Neuronal stem cell (in vitro differentiated cells): ENCODE data around the gene CDH15.

Experiments
- DNase-seq: peaks from one replicate; pipeline ENCODE4 v3.0.0-alpha.2; 2013; ENCODE audit warnings: low spot score
- H2AFZ ChIP-seq: one replicate; pipeline ENCODE4 v1.6.1; 2013; ENCODE audit warnings: mild to moderate bottlenecking, low read length, inconsistent platforms
- H2AK5ac ChIP-seq: 2 replicates; pipeline ENCODE4 v1.6.1; 2013; ENCODE audit warnings: low read depth, mild to moderate bottlenecking, inconsistent platforms, low read length, moderate library complexity, mixed read lengths
- H2BK120ac ChIP-seq: 2 replicates; pipeline ENCODE4 v1.6.1; 2013; ENCODE audit warnings: low read depth, mild to moderate bottlenecking, inconsistent platforms, low read length, moderate library complexity, mixed read lengths
- H2BK12ac ChIP-seq: one replicate; pipeline ENCODE4 v1.6.1; 2013; ENCODE audit warnings: low read length, inconsistent platforms
- H2BK15ac ChIP-seq: 2 replicates; pipeline ENCODE4 v1.6.1; 2013; ENCODE audit warnings: mild to moderate bottlenecking, low read length, inconsistent platforms, mixed read lengths
- H2BK5ac ChIP-seq: one replicate; pipeline ENCODE4 v1.6.1; 2013; ENCODE audit warnings: inconsistent platforms, mild to moderate bottlenecking, low read length, moderate library complexity
- H3K14ac ChIP-seq: one replicate; pipeline ENCODE4 v1.6.1; 2013; ENCODE audit warnings: low read length, inconsistent platforms
- H3K18ac ChIP-seq: 2 replicates; pipeline ENCODE4 v1.6.1; 2013; ENCODE audit warnings: low read length, inconsistent platforms
- H3K23ac ChIP-seq: 2 replicates; pipeline ENCODE4 v1.6.1; 2013; ENCODE audit warnings: low read depth, mild to moderate bottlenecking, mixed read lengths, low read length, inconsistent platforms; ENCODE audit not compliant: poor library complexity
- H3K27ac ChIP-seq: replicated peaks from 3 replicates; pipeline ENCODE4 v1.5.1; 2013; ENCODE audit warnings: low read length, inconsistent platforms
- H3K27me3 ChIP-seq, 3 experiments: 2 replicates each; pipeline ENCODE4 v1.6.1; 2013; ENCODE audit warnings: low read length in 3 of 3, mild to moderate bottlenecking in 2 of 3, inconsistent platforms in 1 of 3, low read depth in 1 of 3, mixed read lengths in 1 of 3, moderate library complexity in 1 of 3; ENCODE audit not compliant: control insufficient read depth in 3 of 3, insufficient read depth in 3 of 3
- H3K36me3 ChIP-seq, 2 donors: replicated peaks in 1 of 2; 2 replicates each; pipeline ENCODE4 v1.6.1; 2013; ENCODE audit warnings: low read length in 2 of 2; ENCODE audit not compliant: control insufficient read depth in 2 of 2, insufficient read depth in 2 of 2
- H3K4ac ChIP-seq: 2 replicates; pipeline ENCODE4 v1.6.1; 2013; ENCODE audit warnings: inconsistent platforms, mild to moderate bottlenecking, low read length, moderate library complexity
- H3K4me1 ChIP-seq, 2 donors: 1 replicate in 1 of 2; 2 replicates in 1 of 2; pipeline ENCODE4 v1.6.1; 2013; ENCODE audit warnings: low read length in 2 of 2, low read depth in 1 of 2; ENCODE audit not compliant: control insufficient read depth in 2 of 2, insufficient read depth in 1 of 2
- H3K4me2 ChIP-seq: one replicate; pipeline ENCODE4 v1.6.1; 2013; ENCODE audit warnings: mild to moderate bottlenecking, low read length, inconsistent platforms; ENCODE audit not compliant: insufficient read depth, poor library complexity, severe bottlenecking
- H3K4me3 ChIP-seq, 2 donors: 2 replicates each; pipeline ENCODE4 v1.5.1; 2013; ENCODE audit warnings: low read length in 2 of 2, mild to moderate bottlenecking in 2 of 2, inconsistent platforms in 1 of 2, moderate library complexity in 1 of 2
- H3K79me1 ChIP-seq: one replicate; pipeline ENCODE4 v1.6.1; 2013; ENCODE audit warnings: low read depth, mild to moderate bottlenecking, inconsistent platforms, low read length, moderate library complexity
- H3K9ac ChIP-seq: one replicate; pipeline ENCODE4 v1.6.1; 2013; ENCODE audit warnings: mild to moderate bottlenecking, low read depth, low read length, inconsistent platforms; ENCODE audit not compliant: poor library complexity
- H3K9me3 ChIP-seq, 2 donors: replicated peaks in 1 of 2; 2 replicates each; pipeline versions ENCODE3 to v1.6.1; 2013; ENCODE audit warnings: low read length in 2 of 2, mild to moderate bottlenecking in 2 of 2, inconsistent platforms in 1 of 2, low read depth in 1 of 2, mixed read lengths in 1 of 2, moderate library complexity in 1 of 2; ENCODE audit not compliant: control insufficient read depth in 2 of 2, insufficient read depth in 1 of 2
- H4K8ac ChIP-seq: one replicate; pipeline ENCODE4 v1.6.1; 2013; ENCODE audit warnings: low read depth, mild to moderate bottlenecking, inconsistent platforms, low read length, moderate library complexity
- H4K91ac ChIP-seq: one replicate; pipeline ENCODE4 v1.6.1; 2013; ENCODE audit warnings: low read length, low read depth, mild to moderate bottlenecking, inconsistent platforms; ENCODE audit not compliant: poor library complexity
- WGBS, 2 donors: extraction: QIAGEN DNeasy Blood & Tissue Kit; methylation state at CpG; one replicate each; pipeline ENCODE4 v1.1.7; 2013; ENCODE audit warnings: missing lambda C conversion rate in 2 of 2, mixed read lengths in 1 of 2; ENCODE audit not compliant: insufficient read length in 2 of 2, insufficient replicate concordance in 1 of 2; ENCODE audit errors: extremely low coverage in 2 of 2; 5-methylcytosine and 5-hydroxymethylcytosine counted together

The CDH15 gene

DNA sequence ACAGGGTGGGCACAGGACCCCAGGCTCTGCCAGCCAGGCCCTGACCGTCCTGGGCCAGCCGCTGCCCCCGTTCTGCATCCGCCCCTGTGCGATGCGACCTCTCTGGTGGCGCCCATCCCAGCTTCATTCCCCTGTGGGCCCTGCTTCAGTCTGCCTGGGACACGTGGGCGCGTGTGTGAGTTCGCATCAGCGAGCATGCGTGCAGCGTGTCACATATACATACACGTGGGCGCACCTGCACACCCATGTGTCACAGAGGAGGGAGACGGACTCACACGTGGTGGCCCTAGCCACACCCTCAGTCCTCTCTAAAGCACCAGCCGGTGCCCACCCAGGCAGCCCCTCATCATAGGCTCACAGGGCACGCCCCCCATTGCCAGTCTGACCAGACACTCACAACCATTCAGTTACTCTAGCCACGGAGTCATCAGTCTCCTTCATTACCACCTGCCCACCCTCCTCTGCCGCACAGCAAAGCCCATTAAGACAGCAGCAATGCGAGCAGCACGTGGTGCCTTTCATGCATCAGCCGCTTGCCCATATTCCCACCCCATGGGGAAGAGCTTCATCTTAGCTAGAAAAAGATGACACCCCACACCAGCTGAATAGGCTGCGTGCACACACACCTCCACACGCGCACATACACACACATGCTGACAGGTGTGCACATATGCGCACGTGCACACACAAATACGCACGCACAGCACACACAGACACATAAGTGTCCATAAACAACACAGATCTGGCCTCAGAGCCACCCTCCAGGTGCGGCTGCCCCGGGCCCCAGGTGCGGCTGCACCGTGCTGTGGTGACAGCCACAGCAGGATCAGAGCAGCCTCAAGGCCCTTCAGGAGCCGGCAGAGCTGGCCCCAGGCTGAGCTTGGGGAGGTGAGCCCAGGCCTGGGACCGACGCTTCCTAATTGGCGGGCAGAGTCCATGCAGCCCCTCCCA lies 9.5 kb upstream of the CDH15 start:
- no peak overlapping the region for H4K91ac ChIP-seq
- no peak overlapping the region for H3K4me2 ChIP-seq
- H3K23ac ChIP-seq = peak overlapping the region; percentile 61
- no CpG with 5 or more reads among the region's 40 CpGs for WGBS, 2 donors
- H4K8ac ChIP-seq = peak overlapping the region; percentile 31
- peak overlapping the region in 1 of 2 donors; percentile 49 for H3K4me3 ChIP-seq
- H2BK15ac ChIP-seq = peak overlapping the region; percentile 82
- peak overlapping the region; percentile 38 for H2BK120ac ChIP-seq
- H3K9me3 ChIP-seq = peaks cover 3 to 12% of the 10 kb centered on the region in 2 donors
- peak overlapping the region; percentile 92 for H2BK12ac ChIP-seq
- H3K18ac ChIP-seq = peak overlapping the region; percentile 88
- peak overlapping the region; percentile 17 for H2AK5ac ChIP-seq
- no peak overlapping the region for H3K27ac ChIP-seq
- H3K36me3 ChIP-seq = no peaks in the 10 kb centered on the region
- peaks cover 6 to 13% of the 10 kb centered on the region in 2 donors for H3K4me1 ChIP-seq
- H3K14ac ChIP-seq = peak overlapping the region; percentile 75
- peak overlapping the region; percentile 37 for H3K9ac ChIP-seq
- no peak overlapping the region for H3K4ac ChIP-seq
- peaks cover 0 to 2% (median 0%) of the 10 kb centered on the region in 3 experiments for H3K27me3 ChIP-seq
- no peak overlapping the region for H2AFZ ChIP-seq
- DNase-seq = no peak
- H2BK5ac ChIP-seq = peak overlapping the region; percentile 31
- peaks cover 2% of the 10 kb centered on the region for H3K79me1 ChIP-seq

DNA sequence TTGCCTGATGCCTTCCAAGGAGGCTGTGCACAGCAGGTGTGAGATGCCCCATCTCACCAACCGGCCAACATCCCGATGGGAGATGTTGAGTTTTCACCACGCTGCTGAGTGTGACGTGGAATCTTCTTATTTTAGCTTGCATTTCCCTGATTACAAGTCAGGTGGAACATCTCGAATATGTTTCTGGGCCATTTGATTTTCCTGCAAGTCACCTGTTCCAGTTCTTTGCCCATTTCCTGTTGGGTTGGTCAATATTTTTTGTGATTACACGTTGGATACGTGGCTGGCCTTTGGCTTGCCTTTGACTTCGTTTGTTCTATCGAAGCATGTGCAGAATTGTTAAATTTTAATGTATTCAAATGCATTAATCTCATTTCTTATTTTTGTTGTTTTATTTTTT lies 8.3 kb upstream of the CDH15 start:
- peaks cover 2% of the 10 kb centered on the region for H3K79me1 ChIP-seq

DNA sequence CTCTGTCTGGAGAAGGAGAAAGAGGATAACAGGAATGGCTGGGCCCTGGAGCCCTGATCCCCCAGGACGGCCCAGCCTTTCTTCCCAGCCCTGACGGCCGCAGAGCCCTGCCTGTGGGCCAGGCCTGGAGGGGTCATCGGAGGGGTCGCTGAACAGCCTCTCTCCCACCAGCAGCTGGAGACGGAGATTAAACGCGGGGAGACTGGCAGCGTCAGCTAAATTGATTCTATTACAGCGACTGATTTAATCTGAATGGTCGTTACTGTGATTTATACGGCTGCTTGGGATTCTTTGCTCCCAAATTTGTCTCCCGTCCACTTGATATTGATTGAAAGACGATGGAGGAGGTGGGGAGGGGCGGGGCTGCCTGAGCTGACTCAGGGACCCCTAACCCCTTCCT lies 7.1 kb upstream of the CDH15 start:
- Histone ChIP-seq H2AFZ (peak overlapping the region; percentile 86), H3K4me3 (no peak overlapping the region), H3K9me3 (peaks cover 3% of the 10 kb centered on the region in 2 donors), H2BK5ac (no peak overlapping the region), H2BK120ac (peak overlapping the region; percentile 61), H4K8ac (no peak overlapping the region), H3K18ac (peak overlapping the region; percentile 90), H3K4me2 (no peak overlapping the region), H3K9ac (no peak overlapping the region), H3K14ac (no peak overlapping the region), H3K4me1 (peaks cover 10 to 15% of the 10 kb centered on the region in 2 donors), H3K79me1 (peaks cover 2% of the 10 kb centered on the region), H2AK5ac (peak overlapping the region; percentile 89), H2BK12ac (no peak overlapping the region), H3K27me3 (peaks cover 0 to 16% (median 0%) of the 10 kb centered on the region in 3 experiments), H3K4ac (no peak overlapping the region), H3K23ac (no peak overlapping the region), H2BK15ac (peak overlapping the region; percentile 18), H3K36me3 (no peaks in the 10 kb centered on the region), H4K91ac (no peak overlapping the region), H3K27ac (peak overlapping the region; percentile 39)
- no CpG with 5 or more reads among the region's 15 CpGs for WGBS, 2 donors
- DNase-seq = peak; percentile 40

More for the DNA sequence above, 8.3 kb upstream of the CDH15 start:
- Histone ChIP-seq H2BK15ac (no peak overlapping the region), H4K8ac (no peak overlapping the region), H2BK120ac (no peak overlapping the region), H3K14ac (no peak overlapping the region), H3K4me3 (no peak overlapping the region), H3K4me1 (peaks cover 10 to 15% of the 10 kb centered on the region in 2 donors), H3K27ac (no peak overlapping the region), H3K4ac (no peak overlapping the region), H4K91ac (no peak overlapping the region), H3K36me3 (no peaks in the 10 kb centered on the region), H2AK5ac (no peak overlapping the region), H3K4me2 (no peak overlapping the region), H2BK12ac (no peak overlapping the region), H3K9ac (no peak overlapping the region), H2BK5ac (no peak overlapping the region), H2AFZ (no peak overlapping the region), H3K9me3 (peaks cover 3 to 6% of the 10 kb centered on the region in 2 donors), H3K18ac (no peak overlapping the region), H3K23ac (no peak overlapping the region), H3K27me3 (peaks cover 0 to 4% (median 0%) of the 10 kb centered on the region in 3 experiments)
- WGBS, 2 donors = no CpG with 5 or more reads among the region's 9 CpGs
- no peak for DNase-seq
